OCI-LY7 (cell line): ENCODE data around the gene CSRNP3. TPM values are rescaled to one million over a fixed set of nuclear protein-coding genes. Genes with fewer than 3 reads are reported as not detected.
"Not testable (repeated sequence)": the region's sequence is repeated elsewhere in the genome, so short reads cannot be mapped to it uniquely, and the experiment has no call there.

Experiments used
- BruUV-seq: library from RNA; stranded (reverse); fragments of 400-500 nt; replicated peaks from 2 replicates; lab custom pipeline; 2021; lab: Mats Ljungman, UMichigan
- CTCF ChIA-PET: fragments of 300-600 bp; sonication (Branson Sonifier 250); formaldehyde crosslinking; loops from one replicate; lab custom pipeline; 2022; ENCODE audit warnings: antibody characterized with exemption; ENCODE audit not compliant: unreplicated experiment; lab: Charles Lee
- POLR2A ChIA-PET: fragments of 300-600 bp; sonication (Branson Sonifier 250); formaldehyde crosslinking; loops from one replicate; lab custom pipeline; 2022; ENCODE audit warnings: antibody characterized with exemption; lab: Charles Lee
- DNase-seq: peaks from one replicate; pipeline ENCODE4 v3.0.0-alpha.2; 2015; ENCODE audit warnings: low spot score
- H2AFZ ChIP-seq: fragments of 200-600 bp; sonication (generic), shearing (Covaris generic); 2 replicates; pipeline ENCODE4 v1.6.1; 2014; ENCODE audit warnings: mild to moderate bottlenecking, antibody characterized with exemption, low read length, moderate library complexity
- H3K27ac ChIP-seq: fragments of 200-600 bp; sonication (generic); 2 replicates; pipeline ENCODE4 v1.5.1; 2014; ENCODE audit warnings: mixed run types, low read depth, mild to moderate bottlenecking, moderate library complexity, low read length, inconsistent platforms; ENCODE audit not compliant: poor library complexity, severe bottlenecking
- H3K36me3 ChIP-seq: fragments of 200-600 bp; sonication (generic); 2 replicates; pipeline ENCODE4 v1.6.1; 2014; ENCODE audit warnings: mild to moderate bottlenecking, antibody characterized with exemption, low read length, moderate library complexity, mixed read lengths; ENCODE audit not compliant: insufficient read depth
- H3K4me1 ChIP-seq: fragments of 200-600 bp; sonication (generic); 2 replicates; pipeline ENCODE4 v1.5.1; 2014; ENCODE audit warnings: mild to moderate bottlenecking, low read length; ENCODE audit not compliant: insufficient read depth, poor library complexity, severe bottlenecking
- H3K4me2 ChIP-seq: fragments of 200-600 bp; sonication (generic); 2 replicates; pipeline ENCODE4 v1.6.1; 2014; ENCODE audit warnings: mild to moderate bottlenecking, low read length
- H3K4me3 ChIP-seq: fragments of 200-600 bp; sonication (generic); 2 replicates; pipeline ENCODE4 v1.5.1; 2014; ENCODE audit warnings: mild to moderate bottlenecking, low read depth, low read length; ENCODE audit not compliant: poor library complexity, severe bottlenecking
- H3K79me2 ChIP-seq: fragments of 200-600 bp; sonication (generic); 2 replicates; pipeline ENCODE4 v1.6.1; 2016; ENCODE audit warnings: low read depth, mild to moderate bottlenecking, low read length, moderate library complexity, mixed read lengths; ENCODE audit not compliant: insufficient read depth
- H3K9me2 ChIP-seq: fragments of 200-600 bp; sonication (generic); 2 replicates; pipeline ENCODE4 v1.6.1; 2016; ENCODE audit warnings: mild to moderate bottlenecking, low read length, mixed read lengths; ENCODE audit not compliant: insufficient read depth
- H3K9me3 ChIP-seq: fragments of 200-600 bp; sonication (generic); 2 replicates; pipeline ENCODE4 v1.6.1; 2014; ENCODE audit warnings: mild to moderate bottlenecking, mixed run types, low read length, mixed read lengths
- H4K20me1 ChIP-seq: fragments of 200-600 bp; sonication (generic); 2 replicates; pipeline ENCODE4 v1.6.1; 2014; ENCODE audit warnings: mild to moderate bottlenecking, antibody characterized with exemption, low read length, moderate library complexity, mixed read lengths; ENCODE audit not compliant: insufficient read depth
- CTCF ChIP-seq: fragments of 200-600 bp; sonication (generic); conservative IDR thresholded peaks from 2 replicates; pipeline ENCODE4 v1.5.1; 2014; ENCODE audit warnings: mild to moderate bottlenecking, antibody characterized with exemption, low read length, moderate library complexity, mixed read lengths
- EZH2phosphoT487 ChIP-seq: fragments of 200-600 bp; sonication (generic); IDR thresholded peaks from 2 replicates; pipeline ENCODE4 v1.6.1; 2018; ENCODE audit warnings: low read depth, borderline replicate concordance, mild to moderate bottlenecking, mixed run types, antibody characterized with exemption, low read length, moderate library complexity, mixed read lengths
- intact Hi-C: fragments of 100-400 bp; cut with micrococcal nuclease; formaldehyde crosslinking; loops from one replicate; pipeline ENCODE4 v1.10.0; 2022; ENCODE audit not compliant: unreplicated experiment
- total RNA-seq, 2 experiments: library from RNA; depleted of rRNA in 1 of 2; stranded (reverse); fragments of >200 nt in 1 of 2; shearing (Covaris generic) in 1 of 2; gene quantifications; 2 replicates each; pipeline ENCODE4 v1.2.3, GENCODE V29; 2014 to 2022

Gene CSRNP3
- total RNA-seq, 2 experiments from 2014 or later, result 0.44 to 1.4 TPM

DNA sequence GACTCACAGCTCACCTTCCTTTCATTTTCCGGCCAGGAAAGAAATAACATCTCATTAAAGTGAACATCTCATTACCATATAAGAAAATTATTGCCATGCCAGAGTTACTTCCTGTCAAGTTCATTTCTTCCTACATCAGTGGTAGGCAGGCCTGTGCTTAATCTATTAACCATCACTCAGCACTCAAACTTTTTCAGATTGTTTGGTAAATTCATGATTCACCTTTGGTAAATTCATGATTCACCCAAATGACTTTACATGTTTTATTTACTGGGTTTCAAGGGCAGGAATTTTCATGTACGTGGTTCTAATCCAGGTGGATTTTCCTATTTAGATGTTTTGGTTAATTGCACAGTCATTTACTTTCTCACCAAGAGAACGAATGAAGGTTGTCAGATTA lies 116.5 kb downstream of the CSRNP3 start:
- TF ChIP-seq CTCF (no peak), EZH2phosphoT487 (no peak)
- no peaks in the 10 kb centered on the region for H3K79me2 ChIP-seq
- H2AFZ ChIP-seq, result no peak overlapping the region
- ChIA-PET CTCF (no interaction called here), POLR2A (interaction anchor here (2.7 kb wide), 1 partner anchor 11 kb away, joined by 22 read pairs; no protein-coding TSS in a partner anchor)
- no peak overlapping the region for H3K4me3 ChIP-seq
- H3K36me3 ChIP-seq, result peaks cover 9% of the 10 kb centered on the region; the same call in 1 of the 2 replicates
- H3K27ac ChIP-seq, result peak overlapping the region; percentile 93
- H3K9me3 ChIP-seq, result peaks cover 27% of the 10 kb centered on the region
- H3K4me2 ChIP-seq, result no peak overlapping the region
- no TSS peak for BruUV-seq
- H4K20me1 ChIP-seq, result no peaks in the 10 kb centered on the region
- peaks cover 63% of the 10 kb centered on the region for H3K4me1 ChIP-seq
- intact Hi-C loops, result loop anchor here (10.0 kb wide), 1 partner anchor 89 kb away; no protein-coding TSS in a partner anchor
- no peak for DNase-seq
- H3K9me2 ChIP-seq, result no peaks in the 10 kb centered on the region

DNA sequence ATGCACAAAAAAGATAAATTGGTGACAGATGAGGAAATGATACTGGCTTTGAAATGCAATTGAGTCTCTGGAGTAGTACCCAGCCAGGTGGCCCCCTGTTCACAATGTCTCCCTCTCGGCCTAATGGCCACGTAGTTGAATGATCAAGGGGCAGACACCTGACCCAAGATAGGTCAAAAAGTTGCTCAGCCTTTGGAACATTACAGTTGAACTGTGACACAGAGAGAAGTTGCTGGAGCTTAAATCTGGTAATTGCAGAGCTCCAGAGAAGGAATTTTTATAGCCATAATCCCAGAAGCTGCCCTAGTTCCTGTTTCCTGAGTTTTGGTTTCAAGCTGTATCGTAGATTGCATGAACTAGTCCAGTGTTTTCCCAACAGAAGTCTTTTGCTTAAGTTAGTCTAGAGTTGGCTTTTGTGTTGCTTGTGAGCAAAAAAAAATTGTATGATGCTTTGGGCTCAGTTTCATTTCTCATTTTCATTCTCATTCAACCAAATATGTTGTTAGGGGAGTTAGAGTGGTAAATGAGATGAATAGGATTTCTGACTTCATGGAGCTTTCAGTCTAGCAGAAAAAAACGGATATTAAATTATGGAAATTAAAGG lies 117.9 kb downstream of the CSRNP3 start:
- no TSS peak for BruUV-seq
- H3K36me3 ChIP-seq, result peaks cover 15% of the 10 kb centered on the region; the same call in 1 of the 2 replicates
- H3K9me2 ChIP-seq, result no peaks in the 10 kb centered on the region
- H3K79me2 ChIP-seq, result no peaks in the 10 kb centered on the region
- peaks cover 63% of the 10 kb centered on the region for H3K4me1 ChIP-seq
- H3K4me2 ChIP-seq, result peak overlapping the region; percentile 68
- TF ChIP-seq CTCF, result no peak
- no peak for TF ChIP-seq EZH2phosphoT487
- peak overlapping the region; percentile 43 for H3K4me3 ChIP-seq
- peak overlapping the region; percentile 63 for H2AFZ ChIP-seq
- ChIA-PET POLR2A (interaction anchor here (0.6 to 1.9 kb wide), 10 partner anchors 9 to 114 kb away, joined by 3 to 11 read pairs (median 4); no protein-coding TSS in a partner anchor), CTCF (no interaction called here)
- peaks cover 28% of the 10 kb centered on the region for H3K9me3 ChIP-seq
- no peaks in the 10 kb centered on the region for H4K20me1 ChIP-seq
- DNase-seq, result peak; percentile 86
- intact Hi-C loops, result loop anchor here (10.0 kb wide), 1 partner anchor 87 kb away; no protein-coding TSS in a partner anchor
- H3K27ac ChIP-seq, result peak overlapping the region; percentile 93

DNA sequence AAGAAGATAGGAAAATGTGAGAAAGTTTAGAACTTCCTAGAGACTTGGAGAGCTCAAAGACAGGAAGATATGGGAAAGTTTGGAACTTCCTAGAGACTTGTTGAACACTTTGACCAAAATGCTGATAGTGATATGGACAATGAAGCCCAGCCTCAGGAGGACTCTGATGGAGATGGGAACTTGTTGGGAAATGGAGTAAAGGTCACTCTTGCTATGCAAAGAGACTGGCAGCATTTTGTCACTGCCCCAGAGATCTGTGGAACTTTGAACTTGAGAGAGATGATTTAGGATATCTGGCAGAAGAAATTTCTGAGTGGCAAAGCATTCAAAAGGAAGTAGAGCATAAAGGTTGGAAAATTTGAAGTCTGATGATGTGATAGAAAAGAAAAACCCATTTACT lies 121.5 kb downstream of the CSRNP3 start:
- H3K4me3 ChIP-seq, CTCF ChIA-PET, H3K9me2 ChIP-seq, H2AFZ ChIP-seq, BruUV-seq, H3K79me2 ChIP-seq, POLR2A ChIA-PET, H3K4me2 ChIP-seq, H4K20me1 ChIP-seq, H3K27ac ChIP-seq, DNase-seq, intact Hi-C loops: not testable (repeated sequence)
- peaks cover 20% of the 10 kb centered on the region; the same call in 1 of the 2 replicates for H3K36me3 ChIP-seq
- peaks cover 28% of the 10 kb centered on the region for H3K9me3 ChIP-seq
- peaks cover 61% of the 10 kb centered on the region for H3K4me1 ChIP-seq
